Stimulated activated CD8-positive, alpha-beta memory T cell treated with anti-CD3 and anti-CD28 coated beads, Interleukin-15, amount 100 ng/mL, for 24 hours (primary cell): ENCODE data around the gene RAD9A.

Source experiments
- DNase-seq: peaks from one replicate; pipeline ENCODE4 v3.0.0-alpha.2; 2020; ENCODE audit warnings: low read depth

The RAD9A gene

DNA sequence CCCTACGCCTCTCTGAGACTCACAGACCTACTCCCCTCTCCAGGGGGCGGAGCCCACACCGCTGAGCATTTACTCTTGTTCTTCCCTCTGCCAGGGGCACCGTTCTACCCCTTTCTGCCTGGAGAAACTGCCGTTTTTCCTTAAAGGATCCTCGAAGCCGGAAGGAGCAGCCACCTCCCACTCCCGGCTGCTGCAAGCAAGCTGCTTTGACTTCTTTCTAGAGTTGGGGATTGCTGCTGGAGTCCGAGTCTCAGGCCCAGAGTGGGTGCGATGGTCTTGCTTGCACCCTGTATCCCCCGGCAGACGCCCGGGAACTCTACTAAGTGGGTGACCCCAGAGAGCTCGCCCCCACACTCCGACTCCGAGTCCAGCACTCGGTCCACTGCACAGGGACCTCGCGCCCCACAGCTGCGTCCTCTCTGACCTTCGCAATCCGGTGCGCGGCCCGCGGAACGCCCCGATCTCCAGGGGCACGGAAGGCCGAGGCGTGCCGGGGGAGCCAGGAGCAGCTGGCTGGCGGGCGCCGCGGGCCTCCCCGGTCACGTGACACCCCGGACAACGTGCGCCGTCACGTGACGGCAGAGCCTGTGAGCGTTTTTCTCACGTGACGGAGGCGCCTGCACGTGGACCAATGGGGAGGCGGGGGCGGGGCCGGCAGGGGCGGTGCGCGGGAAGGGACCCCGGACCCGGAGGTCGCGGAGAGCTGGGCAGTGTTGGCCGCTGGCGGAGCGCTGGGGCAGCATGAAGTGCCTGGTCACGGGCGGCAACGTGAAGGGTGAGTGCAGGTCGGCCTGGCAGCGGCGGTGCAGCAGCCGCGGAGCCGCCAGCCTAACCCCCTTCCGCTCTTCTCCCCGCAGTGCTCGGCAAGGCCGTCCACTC is at the start of gene RAD9A:
Gene RAD9A, plus strand, starts transcription at position 683 of the 879 bp plus-strand sequence. Its CDS starts 59 bp downstream, at position 742.
- peak; percentile 92 for DNase-seq

DNA sequence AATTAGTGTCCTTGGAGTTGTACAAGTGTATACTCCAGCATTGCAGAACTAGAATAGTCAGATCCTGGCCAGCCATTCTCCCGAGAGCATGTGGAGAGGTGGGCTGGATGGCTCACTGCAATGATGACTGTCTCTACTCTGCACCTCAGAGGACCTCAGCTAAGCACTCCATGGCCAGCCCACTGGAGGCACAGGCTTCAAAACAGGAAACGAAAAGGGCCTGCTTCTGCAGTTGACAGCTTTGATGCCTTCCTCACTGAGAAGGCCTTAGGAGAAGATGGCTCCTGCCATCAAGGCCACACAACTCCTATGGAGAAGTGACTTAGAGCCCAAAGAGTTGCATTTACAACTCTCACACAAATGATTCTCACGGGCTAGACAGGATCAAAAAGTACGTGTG is 47.5 kb upstream of the RAD9A start:
- DNase-seq = no peak

DNA sequence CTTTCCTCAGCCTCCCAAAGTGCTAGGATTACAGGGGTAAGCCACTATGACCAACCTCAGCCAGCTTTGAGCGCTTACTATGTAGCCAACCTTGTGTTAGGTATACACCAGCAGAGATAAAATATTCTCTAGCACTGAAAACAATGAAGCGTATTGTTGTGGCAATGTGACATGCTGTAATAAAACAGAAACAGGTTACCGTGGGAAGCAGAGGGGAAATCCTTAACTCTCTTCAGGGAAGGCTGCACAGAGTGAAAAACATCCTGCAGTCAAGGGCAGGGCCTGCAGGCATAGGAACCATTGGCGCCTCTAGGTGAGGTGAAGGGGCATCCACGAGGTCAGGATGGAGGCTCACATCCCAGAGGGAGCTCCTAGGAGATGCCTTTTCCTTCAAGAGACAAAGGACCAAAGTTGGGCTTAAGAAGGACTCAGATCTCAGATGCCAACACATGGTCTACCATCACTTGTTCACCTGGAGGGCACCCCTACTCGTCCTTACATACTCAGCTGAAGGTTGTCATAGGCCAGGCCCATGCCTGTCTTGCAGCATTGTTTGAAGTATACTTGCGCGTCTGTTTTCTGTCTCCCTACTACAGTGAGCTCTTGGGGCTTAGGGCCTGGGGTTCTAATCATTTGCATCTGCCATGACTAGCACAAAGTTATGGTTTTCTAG is 46.4 kb upstream of the RAD9A start:
- DNase-seq = no peak

DNA sequence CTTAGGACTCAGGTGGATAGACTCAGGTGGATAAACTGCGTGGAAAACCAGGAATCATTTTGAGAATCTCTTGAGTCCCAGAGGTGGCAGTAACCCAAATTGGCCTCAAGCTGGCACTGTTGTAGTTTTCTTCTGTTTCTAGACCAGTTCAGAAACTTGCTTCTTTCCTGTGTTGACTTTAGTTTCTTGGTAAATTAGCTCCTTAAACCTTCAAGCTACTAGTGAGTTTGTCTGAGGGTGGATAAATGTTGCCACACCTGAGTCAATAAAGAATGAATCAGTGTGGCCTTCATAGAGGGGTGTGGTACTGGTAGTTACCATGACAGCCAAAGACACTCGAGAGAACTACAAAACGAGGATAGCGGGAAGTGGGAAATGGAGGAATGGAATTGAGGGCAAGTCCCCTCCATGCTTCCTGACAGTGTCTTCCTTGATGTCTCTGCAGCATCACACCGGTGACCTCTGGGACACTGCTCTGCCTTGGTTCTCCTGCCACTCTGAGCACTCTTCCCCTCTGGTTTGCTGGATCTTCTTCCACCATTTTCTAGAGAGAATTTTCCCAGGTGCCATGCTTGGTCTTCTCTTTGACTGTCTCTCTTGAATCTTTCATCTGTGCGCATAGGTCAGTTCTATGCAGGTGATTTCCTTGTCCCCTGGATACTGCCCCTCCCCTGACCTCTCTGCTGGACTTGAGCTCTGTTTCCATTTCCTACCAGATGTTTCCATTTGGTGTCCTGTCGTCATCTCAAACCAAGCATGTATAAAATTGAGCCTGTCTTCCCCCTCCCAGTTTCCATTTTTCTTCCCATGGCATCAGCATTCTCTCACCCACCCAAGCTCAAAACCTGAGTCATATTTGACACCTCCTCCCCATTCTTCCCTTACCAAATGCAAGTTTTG is 45.6 kb upstream of the RAD9A start:
- DNase-seq = no peak

DNA sequence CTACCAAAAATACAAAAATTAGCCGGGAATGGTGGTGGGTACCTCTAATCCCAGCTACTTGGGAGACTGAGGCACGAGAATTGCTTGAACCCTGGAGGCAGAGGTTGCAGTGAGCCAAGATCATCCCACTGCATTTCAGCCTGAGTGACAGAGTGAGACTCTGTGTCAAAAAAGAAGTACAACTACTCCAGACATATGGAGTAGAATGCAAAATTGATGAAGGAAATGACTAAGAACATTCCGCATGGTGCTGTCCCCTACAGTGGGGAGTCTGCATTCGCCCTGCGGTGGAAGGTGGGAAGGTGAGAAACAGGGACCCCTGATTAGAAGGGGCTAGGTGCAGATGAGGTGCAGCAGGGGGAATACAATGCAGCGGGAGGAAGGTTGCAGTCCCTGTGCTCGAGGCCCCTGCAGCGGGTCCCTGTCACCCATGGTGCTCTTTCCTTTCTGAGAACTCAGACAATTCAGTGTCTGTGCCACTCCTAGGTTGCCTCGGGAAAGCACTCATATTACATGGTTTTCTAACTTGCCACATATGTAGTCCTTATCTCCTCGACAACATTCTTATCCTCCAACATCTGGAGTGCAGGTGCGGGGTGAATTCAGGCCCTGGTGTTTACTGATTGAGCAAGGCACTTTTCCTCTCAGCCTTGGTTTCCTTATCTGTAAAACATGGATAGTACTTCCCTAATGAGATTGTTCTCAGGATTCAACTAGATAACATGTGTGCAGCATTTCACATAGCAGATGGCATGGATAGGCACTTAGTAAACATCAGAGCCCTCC is 43.6 kb upstream of the RAD9A start:
- no peak for DNase-seq

DNA sequence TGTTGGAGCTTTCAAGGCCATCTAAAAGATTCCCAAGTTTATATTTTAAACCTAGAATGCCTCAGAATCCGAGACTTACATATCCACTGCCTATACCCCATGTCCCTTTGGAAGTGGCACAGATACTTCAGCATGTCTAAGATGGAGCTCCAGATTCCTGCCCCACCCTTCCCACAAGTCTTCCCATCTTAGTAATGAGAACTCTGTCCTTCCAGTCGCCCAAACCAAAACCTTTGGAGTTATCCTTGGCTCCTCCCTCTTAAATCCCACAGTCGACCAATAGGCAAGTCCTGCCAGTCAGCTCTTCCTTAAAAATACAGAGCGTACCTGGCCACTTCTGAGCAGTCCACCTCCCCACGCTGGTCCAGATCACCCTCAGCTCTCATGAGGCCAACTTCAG is 42.8 kb upstream of the RAD9A start:
- DNase-seq = no peak

DNA sequence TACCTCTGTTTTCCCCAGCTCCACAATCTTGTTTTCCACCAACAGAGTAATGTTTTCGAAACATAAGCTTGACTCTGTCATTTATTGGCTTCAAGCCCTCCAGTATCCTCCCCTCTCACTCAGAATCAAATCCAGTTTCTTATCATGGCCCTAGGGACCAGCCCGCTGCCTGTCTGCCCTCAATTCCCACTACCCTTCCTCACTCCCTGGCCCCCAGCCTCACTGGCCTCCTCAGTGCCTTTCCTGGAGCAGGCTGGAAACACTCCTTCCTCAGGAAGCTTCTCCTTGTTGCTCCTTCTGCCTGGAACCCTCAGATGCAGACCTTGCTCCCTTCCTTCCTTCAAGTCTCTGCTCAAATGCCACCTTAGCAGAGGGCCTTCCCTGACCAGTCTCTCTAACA is 42.3 kb upstream of the RAD9A start:
- no peak for DNase-seq

DNA sequence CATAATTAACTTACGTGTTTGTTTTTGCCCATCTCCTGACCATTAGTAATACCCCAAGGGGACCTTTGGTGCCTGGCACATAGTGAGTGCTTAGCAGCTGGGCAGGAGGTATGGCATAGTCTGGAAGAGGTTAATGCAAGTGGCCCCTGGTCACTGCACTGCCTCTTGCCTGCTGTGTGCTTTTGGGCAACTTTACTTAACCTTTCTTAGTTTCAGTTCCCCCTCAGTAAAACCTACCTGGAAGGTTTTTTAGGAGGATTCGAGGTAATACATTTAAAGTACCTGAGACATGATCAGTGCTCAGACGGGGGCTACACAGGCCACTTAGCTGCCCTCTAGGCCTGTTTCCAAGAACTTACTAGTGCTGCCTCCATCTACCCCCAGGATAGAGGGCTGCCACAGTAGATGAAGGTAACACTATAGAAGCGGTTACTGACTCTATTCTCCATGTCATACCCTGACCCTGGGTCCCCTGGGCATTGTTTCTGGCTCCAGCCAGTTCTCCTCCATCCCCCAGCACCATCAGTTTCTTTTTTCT is 41.8 kb upstream of the RAD9A start:
- no peak for DNase-seq

DNA sequence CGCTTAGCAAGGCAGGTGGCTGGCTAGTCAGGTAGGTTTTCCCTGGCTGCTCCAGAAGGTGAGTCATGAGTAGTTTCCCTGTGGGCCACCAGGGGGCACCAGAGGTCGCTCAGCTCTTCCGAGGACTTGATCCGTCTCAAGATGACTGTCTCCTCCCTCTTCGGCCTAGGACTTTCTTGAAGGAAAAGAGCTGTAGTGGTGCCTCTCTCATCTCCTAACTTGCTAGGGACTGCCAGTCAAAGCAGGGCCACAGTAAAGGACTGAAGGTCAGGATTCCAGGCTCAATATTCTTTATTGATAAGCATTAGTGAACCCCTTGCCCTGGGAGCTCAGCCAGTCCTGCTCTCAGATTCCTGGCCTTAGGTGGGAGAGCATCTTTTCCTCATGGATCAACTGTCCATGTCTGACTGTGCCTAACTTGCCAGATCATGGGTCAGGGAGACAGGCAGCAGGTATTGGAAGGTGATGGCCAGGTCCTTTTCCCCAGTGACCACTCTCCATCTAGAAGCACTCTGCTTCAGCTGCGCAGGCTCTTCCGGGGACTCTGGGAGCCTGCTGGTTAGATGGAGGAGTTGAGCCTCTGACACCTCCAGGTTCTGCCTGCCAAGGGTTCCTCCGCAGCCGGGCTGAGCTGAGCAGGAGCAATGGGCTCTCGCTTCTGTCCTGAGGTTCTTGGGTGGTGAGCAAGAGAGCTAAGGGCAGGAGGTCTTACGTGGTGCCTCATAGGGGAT is 40.3 kb upstream of the RAD9A start:
- no peak for DNase-seq

DNA sequence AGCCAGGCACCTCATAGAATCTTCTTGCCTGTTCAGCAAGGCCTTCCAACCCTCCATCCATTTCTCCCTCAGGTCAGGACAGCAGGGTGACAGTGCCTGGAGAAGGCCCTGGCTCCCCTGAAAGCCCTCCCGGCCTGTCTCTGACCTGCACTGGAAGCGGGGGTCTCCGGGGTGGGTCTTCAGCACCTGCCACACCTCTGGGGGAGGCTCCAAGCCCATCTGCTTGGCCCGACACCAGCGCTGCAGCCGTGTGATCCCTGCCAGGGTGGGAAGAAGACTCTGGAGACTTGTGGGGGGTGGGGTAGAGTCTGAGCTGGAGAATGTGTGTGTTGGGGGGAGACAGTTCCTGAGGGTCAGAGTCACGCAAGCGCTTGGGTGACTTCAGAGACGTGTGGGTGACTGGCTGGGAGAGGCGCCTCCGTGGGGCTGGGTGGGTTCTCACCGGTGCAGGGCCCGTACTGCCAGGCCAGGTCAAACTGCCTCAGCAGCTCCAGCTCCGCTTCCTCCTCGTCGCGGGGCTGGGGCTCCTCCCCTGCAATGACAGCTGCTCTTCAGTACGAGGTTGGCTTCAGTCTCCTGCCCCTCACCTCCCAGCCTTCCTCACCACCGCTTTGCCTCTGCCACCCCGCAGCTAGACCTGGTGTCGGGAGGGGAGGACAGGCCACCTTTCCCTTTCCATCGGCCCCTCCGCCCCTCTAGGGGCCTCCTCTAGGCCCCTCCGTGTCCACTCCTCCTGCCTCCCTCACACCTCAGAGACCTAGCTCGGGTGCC is 39.1 kb upstream of the RAD9A start:
- no peak for DNase-seq

DNA sequence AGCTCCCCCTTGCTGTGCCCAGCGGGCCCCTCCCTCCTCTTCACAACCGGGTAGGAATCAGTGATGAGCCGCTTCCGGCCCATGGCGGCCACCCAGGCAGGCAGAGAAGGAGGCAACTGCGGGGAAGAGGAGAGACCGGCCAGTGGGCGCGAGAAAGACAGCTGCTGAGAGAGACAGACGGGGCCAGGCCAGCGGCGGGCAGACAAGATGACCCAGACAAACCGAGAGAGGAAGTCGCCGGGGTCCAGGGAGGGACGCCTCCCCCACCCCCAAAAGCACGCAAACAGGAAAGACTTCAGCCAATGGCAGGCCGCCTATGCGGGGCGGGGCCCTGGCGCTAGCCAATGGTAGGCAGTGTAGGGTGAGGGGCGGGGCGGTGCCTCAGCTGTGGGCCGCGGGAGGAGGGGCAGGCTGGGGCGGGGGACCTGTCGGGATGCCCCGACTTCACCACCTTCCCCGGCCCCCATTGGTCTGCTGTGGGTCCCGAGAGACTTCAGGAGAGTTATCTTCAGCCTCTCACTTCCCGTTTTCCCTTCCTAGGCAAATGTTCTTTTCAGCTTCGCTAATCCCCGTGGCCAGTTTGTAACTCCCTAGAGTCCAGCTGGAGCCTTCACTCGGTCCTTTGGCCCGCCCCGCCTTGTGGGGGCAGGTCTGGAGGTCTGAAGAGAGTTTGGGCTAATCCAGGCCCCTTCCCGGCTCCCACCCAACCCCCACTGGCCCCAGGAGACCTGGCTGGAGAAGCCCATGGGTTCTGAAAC is 38.3 kb upstream of the RAD9A start, which contains the start of gene POLD4:
Gene POLD4, minus strand, starts transcription at position 230 of the 758 bp plus-strand sequence. Its CDS starts 147 bp downstream, at position 83.
- DNase-seq = peak; percentile 85

DNA sequence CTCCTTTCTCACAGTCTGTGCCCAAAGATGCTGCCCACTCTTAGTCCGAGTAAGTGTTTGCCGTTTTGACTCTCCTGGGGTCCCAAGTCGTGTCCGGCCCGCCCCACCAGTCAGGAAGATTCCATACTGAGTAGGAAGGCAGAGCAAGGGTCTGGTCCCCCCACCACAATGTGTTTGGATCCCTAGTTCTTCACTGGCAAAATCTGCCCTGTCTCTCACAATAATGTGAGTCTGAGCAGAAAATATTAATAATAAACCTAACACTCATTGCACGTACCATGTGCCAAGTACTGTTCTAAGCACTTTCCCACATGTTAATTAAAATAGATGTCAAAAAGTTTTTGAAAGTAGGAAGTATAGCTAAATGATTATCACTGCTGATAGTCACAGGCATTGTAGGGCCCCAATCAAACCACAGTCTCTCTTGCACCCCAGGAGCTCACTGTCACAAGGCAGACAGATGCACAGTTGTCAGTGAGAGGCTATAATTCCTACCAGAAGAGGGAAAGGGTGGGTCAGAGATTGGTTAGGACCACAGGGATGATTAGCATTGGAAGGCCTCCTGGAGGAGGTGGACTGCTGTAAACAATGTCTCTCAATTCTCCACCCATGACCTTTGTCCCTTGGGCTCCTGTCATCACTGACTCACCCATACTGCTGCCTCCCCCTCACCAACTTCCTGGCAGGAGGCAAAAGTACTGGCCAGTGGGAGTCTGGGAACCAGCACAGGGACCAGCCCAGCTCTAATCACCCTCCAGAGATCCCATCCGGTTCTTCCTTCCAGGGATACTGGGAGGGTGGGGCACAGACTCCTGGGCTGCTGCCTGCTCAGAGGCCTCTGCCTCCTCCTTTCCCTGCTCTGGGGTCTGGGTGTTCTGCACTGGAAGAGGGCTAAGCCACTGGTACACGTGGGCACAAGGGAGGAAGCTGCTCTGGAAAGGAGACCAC is 37.4 kb upstream of the RAD9A start:
- no peak for DNase-seq

DNA sequence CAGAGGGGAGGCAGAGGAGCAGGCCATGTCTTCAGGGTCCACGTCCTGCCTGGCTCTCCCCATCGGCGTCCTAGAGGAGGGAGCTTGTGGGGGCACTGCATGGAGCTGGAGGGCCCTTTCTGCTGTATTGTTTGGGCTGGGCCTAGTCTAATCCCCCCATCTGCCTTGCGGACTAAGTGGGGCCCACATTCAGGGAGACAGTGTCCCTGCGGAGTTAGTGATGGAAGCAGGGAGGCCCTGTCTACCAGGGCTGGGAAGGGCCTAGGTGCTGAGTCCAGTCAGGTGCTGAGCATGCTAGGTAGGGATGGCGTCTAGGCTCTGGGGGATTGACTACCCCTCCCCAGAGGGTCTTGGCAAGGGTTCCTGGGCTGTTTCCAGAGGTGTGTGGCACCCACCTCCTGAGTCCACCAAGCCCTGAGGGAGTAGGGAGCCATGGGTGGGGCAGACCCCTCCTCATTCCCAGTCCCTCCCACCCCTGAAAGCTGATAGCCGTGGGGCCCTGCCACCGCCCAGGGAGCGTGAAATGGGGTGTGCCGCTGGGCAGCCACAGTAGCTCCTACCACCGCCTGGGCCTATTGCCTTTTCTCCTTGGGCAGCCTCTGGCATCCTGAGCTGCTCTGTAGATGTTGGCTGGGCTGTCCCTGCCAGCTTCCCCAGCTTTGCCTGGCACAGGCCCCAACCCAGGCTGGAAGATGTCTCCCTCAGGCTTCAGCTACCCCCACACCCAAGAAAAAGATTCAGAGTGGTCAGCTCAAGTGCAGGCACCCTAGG is 36.6 kb upstream of the RAD9A start:
- DNase-seq = no peak

DNA sequence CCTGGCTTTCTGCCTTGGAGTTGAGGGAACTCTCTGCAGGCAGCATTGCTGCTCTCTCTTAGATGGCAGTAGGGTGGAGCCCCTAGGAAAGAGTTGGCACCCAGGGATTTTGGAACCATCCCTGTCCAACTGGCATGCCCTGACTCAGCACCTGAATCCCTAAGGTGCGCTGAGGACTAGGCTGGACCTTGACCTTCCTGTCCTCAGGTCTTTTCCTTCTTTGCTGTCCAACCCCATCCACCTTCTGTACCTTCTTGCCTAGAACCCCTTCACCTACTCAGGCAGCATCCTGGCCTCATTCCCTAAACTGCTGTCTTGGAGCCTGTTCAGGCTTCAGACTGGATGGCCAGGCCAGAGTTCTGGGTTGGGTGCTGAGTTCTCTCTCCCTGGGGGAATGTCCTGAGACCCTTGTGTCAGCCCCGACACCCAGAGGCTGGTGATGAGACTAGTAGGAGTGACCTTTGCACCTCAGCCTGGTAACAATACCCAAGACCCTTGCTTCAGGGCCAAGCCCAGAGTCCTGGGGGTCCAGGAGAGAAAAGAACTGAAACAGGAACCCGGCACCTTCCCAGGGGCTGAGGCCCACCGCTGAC is 35.9 kb upstream of the RAD9A start:
- no peak for DNase-seq

DNA sequence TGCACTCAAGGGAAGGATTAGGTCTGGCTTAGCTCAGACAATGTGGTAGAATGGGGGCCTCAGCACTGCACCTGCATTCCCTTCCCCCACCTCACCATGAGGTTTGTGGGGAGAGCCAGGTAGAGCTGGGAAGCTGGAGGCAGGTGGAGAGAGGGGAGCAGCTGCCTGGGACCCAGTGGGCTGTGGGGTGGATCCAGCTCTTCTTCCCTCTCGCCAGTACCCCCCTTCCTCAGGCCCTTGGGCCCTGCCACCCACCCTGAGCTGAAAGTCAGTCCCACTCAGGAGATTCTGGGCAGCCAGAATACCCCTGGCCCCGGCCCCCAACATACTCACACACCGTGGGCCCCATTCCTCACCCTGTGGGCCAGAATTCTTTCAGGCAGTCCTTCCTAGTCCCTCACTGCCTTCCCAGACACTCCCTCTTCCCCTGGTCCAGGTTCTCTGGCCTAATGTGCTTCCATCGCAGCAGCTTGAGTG is 35.4 kb upstream of the RAD9A start:
- no peak for DNase-seq

DNA sequence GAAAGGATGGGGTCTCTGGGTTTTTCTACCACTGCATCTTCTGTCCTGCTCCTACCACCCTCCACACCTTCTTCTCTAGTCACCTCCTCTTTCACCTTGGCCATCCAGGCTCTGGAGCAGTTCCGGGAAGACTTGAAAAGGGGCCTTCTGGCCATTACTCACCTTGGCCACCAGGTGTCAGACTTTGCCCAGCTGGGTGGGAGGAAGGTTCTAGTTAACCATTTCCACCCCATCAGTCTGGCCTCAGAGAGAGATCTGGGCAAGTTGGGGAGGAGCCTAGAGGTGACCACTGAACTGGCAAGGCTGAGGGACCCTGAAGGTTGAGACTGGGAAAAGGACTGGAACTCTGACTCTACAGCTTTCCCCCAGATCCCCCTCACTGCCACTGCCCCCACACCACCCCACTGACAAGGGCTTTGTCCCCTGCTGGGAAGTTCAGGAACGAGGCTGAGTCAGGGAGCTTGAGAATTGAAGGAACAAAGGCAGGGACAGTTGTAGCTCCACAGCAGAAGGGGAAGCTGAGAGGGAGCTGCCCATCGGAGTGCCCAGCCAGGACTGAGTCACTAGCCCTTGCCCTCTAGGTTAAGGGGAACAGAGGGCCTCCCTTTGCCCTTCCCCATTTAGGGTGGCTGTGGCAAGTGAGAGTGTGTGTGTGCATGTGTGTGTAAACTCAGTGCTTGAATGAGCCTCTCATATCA is 34.8 kb upstream of the RAD9A start:
- no peak for DNase-seq
